CD4-positive, alpha-beta T cell (primary cell): Measurements from ENCODE around the gene CCR3. TPM values are rescaled to one million over a fixed set of nuclear protein-coding genes. Genes with fewer than 3 reads are reported as not detected.

Experiments
- ATAC-seq: fragments of 200-7000 bp; cut with Tn5 transposase; one replicate; pipeline ENCODE4 v1.10.0; 2022; ENCODE audit warnings: mild to moderate bottlenecking; ENCODE audit not compliant: poor library complexity
- CTCF ChIA-PET: fragments of 350-600 bp; sonication (Branson Sonifier 250); formaldehyde crosslinking; loops from one replicate; lab custom pipeline; 2021; ENCODE audit warnings: antibody characterized with exemption, inconsistent platforms; lab: Charles Lee
- POLR2A ChIA-PET: fragments of 350-600 bp; sonication (Branson Sonifier 250); formaldehyde crosslinking; loops from one replicate; lab custom pipeline; 2021; ENCODE audit warnings: antibody characterized with exemption, inconsistent platforms; lab: Charles Lee
- DNase-seq, 14 experiments: peaks; one replicate each; pipeline ENCODE4 v3.0.0-alpha.2; 2013 to 2020; ENCODE audit warnings: mixed read lengths in 2 of 14
- H3K27ac ChIP-seq, 2 donors: one replicate each; pipeline versions ENCODE4 v1.5.1 to v1.7.0; 2013; ENCODE audit warnings: low read length in 2 of 2, low read depth in 1 of 2, mild to moderate bottlenecking in 1 of 2
- H3K27me3 ChIP-seq, 2 experiments: 1 replicate in 1 of 2; 2 replicates in 1 of 2; pipeline versions ENCODE4 v1.6.1 to v1.7.0; 2013; ENCODE audit warnings: low read length in 2 of 2, control low read depth in 1 of 2, mild to moderate bottlenecking in 1 of 2, moderate library complexity in 1 of 2; ENCODE audit not compliant: insufficient read depth in 2 of 2, control insufficient read depth in 1 of 2
- H3K36me3 ChIP-seq: one replicate; pipeline ENCODE4 v1.6.1; 2013; ENCODE audit warnings: low read length, control low read depth; ENCODE audit not compliant: insufficient read depth
- H3K4me1 ChIP-seq: one replicate; pipeline ENCODE4 v1.6.1; 2013; ENCODE audit warnings: low read length, control low read depth; ENCODE audit not compliant: insufficient read depth
- H3K4me3 ChIP-seq: one replicate; pipeline ENCODE4 v1.5.1; 2013; ENCODE audit warnings: mild to moderate bottlenecking, low read length, moderate library complexity
- H3K9me3 ChIP-seq, 2 experiments: 1 replicate in 1 of 2; 2 replicates in 1 of 2; pipeline versions ENCODE4 v1.6.1 to v1.7.0; 2013; ENCODE audit warnings: low read length in 2 of 2, mild to moderate bottlenecking in 2 of 2, control low read depth in 1 of 2, moderate library complexity in 1 of 2; ENCODE audit not compliant: control insufficient read depth in 1 of 2, insufficient read depth in 1 of 2
- H3K27ac Mint-ChIP-seq: one replicate; pipeline ENCODE4 v1.8.0; 2020; ENCODE audit warnings: mixed read lengths
- H3K27me3 Mint-ChIP-seq: one replicate; pipeline ENCODE4 v1.8.0; 2021; ENCODE audit warnings: mixed read lengths
- H3K36me3 Mint-ChIP-seq: one replicate; pipeline ENCODE4 v1.8.0; 2021; ENCODE audit warnings: low read depth, mixed read lengths
- H3K4me1 Mint-ChIP-seq: one replicate; pipeline ENCODE4 v1.8.0; 2021; ENCODE audit warnings: low read depth, mixed read lengths
- H3K4me3 Mint-ChIP-seq: one replicate; pipeline ENCODE4 v1.8.0; 2020; ENCODE audit warnings: mild to moderate bottlenecking, mixed read lengths
- H3K9me3 Mint-ChIP-seq: one replicate; pipeline ENCODE4 v1.8.0; 2020; ENCODE audit warnings: mixed read lengths
- intact Hi-C, 2 experiments: fragments of 100-400 bp; cut with DNase I in 1 of 2; cut with micrococcal nuclease in 1 of 2; formaldehyde crosslinking; loops; one replicate each; pipeline versions ENCODE4 v1.15.1 to v1.9.0; 2023 to 2025; cut with DNase I, micrococcal nuclease
- total RNA-seq, 174 experiments: library from RNA in 2 of 174; stranded (reverse) in 2 of 174; gene quantifications; one replicate each; pipeline ENCODE4 v1.2.3 and lab custom pipeline; 2021 to 2026
- TF ChIP-seq, protein P1 (sequence below): fragments of 200-600 bp; IDR thresholded peaks from one replicate; pipeline ENCODE4 v1.8.0; 2022; ENCODE audit warnings: antibody characterized with exemption, mild to moderate bottlenecking

CCR3 gene
- total RNA-seq, 2 experiments from 2014 or later: not detected

GRCh38 chr3:46212101-46212500, 30.2 kb upstream of the CCR3 start:
- H3K4me3 Mint-ChIP-seq: no peak overlapping the region
- no peaks in the 10 kb centered on the region for H3K27me3 Mint-ChIP-seq
- TF ChIP-seq, protein P1, sequence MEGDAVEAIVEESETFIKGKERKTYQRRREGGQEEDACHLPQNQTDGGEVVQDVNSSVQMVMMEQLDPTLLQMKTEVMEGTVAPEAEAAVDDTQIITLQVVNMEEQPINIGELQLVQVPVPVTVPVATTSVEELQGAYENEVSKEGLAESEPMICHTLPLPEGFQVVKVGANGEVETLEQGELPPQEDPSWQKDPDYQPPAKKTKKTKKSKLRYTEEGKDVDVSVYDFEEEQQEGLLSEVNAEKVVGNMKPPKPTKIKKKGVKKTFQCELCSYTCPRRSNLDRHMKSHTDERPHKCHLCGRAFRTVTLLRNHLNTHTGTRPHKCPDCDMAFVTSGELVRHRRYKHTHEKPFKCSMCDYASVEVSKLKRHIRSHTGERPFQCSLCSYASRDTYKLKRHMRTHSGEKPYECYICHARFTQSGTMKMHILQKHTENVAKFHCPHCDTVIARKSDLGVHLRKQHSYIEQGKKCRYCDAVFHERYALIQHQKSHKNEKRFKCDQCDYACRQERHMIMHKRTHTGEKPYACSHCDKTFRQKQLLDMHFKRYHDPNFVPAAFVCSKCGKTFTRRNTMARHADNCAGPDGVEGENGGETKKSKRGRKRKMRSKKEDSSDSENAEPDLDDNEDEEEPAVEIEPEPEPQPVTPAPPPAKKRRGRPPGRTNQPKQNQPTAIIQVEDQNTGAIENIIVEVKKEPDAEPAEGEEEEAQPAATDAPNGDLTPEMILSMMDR: no peak
- ChIA-PET POLR2A (no interaction called here), CTCF (no interaction called here)
- H3K27ac Mint-ChIP-seq: no peak overlapping the region
- Histone ChIP-seq H3K4me1 (peaks cover 50% of the 10 kb centered on the region), H3K27ac (no peak overlapping the region), H3K9me3 (no peaks in the 10 kb centered on the region), H3K36me3 (no peaks in the 10 kb centered on the region), H3K27me3 (no peaks in the 10 kb centered on the region), H3K4me3 (no peak overlapping the region)
- no peaks in the 10 kb centered on the region for H3K9me3 Mint-ChIP-seq
- intact Hi-C loops: loop anchor here in 1 of 2 experiments (10.0 kb wide), 1 partner anchor 117 kb away; no protein-coding TSS in a partner anchor
- H3K4me1 Mint-ChIP-seq: peaks cover 16% of the 10 kb centered on the region
- no peaks in the 10 kb centered on the region for H3K36me3 Mint-ChIP-seq
- ATAC-seq (no peak), DNase-seq (no peak)

GRCh38 chr3:46213201-46213600, 29.1 kb upstream of the CCR3 start:
- Mint-ChIP-seq H3K36me3 (no peaks in the 10 kb centered on the region), H3K4me1 (peaks cover 10% of the 10 kb centered on the region), H3K27me3 (no peaks in the 10 kb centered on the region), H3K9me3 (no peaks in the 10 kb centered on the region), H3K27ac (no peak overlapping the region), H3K4me3 (no peak overlapping the region)
- no peaks in the 10 kb centered on the region for H3K9me3 ChIP-seq
- ChIA-PET CTCF (interaction anchor here (1.6 kb wide), 1 partner anchor 156 kb away, joined by 3 read pairs; no protein-coding TSS in a partner anchor), POLR2A (interaction anchor here (0.5 to 1.2 kb wide), 3 partner anchors 326 to 1703 kb away, joined by 3 to 4 read pairs (median 3); no protein-coding TSS in a partner anchor)
- DNase-seq: peak in 4 of 14 experiments; percentile 10 to 77 (median 57)
- H3K4me3 ChIP-seq: peak overlapping the region; percentile 6
- no peaks in the 10 kb centered on the region for H3K27me3 ChIP-seq
- TF ChIP-seq, protein P1: no peak
- intact Hi-C loops: loop anchor here in 1 of 2 experiments (10.0 kb wide), 1 partner anchor 118 kb away; no protein-coding TSS in a partner anchor
- peaks cover 40% of the 10 kb centered on the region for H3K4me1 ChIP-seq
- H3K36me3 ChIP-seq: no peaks in the 10 kb centered on the region
- ATAC-seq: peak; percentile 79
- peak overlapping the region in 1 of 2 donors; percentile 10 for H3K27ac ChIP-seq

- Histone ChIP-seq H3K27ac (no peak overlapping the region), H3K4me3 (no peak overlapping the region), H3K4me1 (peaks cover 32% of the 10 kb centered on the region), H3K9me3 (no peaks in the 10 kb centered on the region), H3K27me3 (no peaks in the 10 kb centered on the region), H3K36me3 (no peaks in the 10 kb centered on the region)
- Mint-ChIP-seq H3K27me3 (no peaks in the 10 kb centered on the region), H3K36me3 (no peaks in the 10 kb centered on the region), H3K4me1 (no peaks in the 10 kb centered on the region), H3K9me3 (no peaks in the 10 kb centered on the region), H3K27ac (no peak overlapping the region), H3K4me3 (no peak overlapping the region)
- intact Hi-C loops: loop anchor here in 1 of 2 experiments (10.0 kb wide), 1 partner anchor 120 kb away; no protein-coding TSS in a partner anchor
- ATAC-seq (no peak), DNase-seq (peak in 1 of 14 experiments; percentile 23)
- TF ChIP-seq, protein P1: no peak
- ChIA-PET POLR2A (no interaction called here), CTCF (no interaction called here)
These were observed 27.4 kb upstream of the CCR3 start for GRCh38 chr3:46214751-46215352.
